GM21717 (cell line): ENCODE data around the gene NEK6.

Experiments used
- ATAC-seq: cut with Tn5 transposase; IDR thresholded peaks from one replicate; pipeline ENCODE4 v1.9.1; 2021; ENCODE audit warnings: mild to moderate bottlenecking, moderate library complexity; ENCODE audit not compliant: unreplicated experiment

NEK6 gene

GRCh38 chr9:124293718-124294506, 36.2 kb downstream of the NEK6 start:
- ATAC-seq, result no peak

GRCh38 chr9:124295159-124295794, 37.5 kb downstream of the NEK6 start:
- no peak for ATAC-seq

GRCh38 chr9:124296094-124296493, 38.3 kb downstream of the NEK6 start:
- no peak for ATAC-seq

GRCh38 chr9:124296796-124297550, 39.2 kb downstream of the NEK6 start:
- no peak for ATAC-seq

GRCh38 chr9:124297551-124297901, 39.8 kb downstream of the NEK6 start:
- no peak for ATAC-seq

GRCh38 chr9:124297915-124298645, 40.3 kb downstream of the NEK6 start:
- no peak for ATAC-seq

- ATAC-seq, result no peak
Observed at GRCh38 chr9:124298646-124299235, 41.0 kb downstream of the NEK6 start.

- no peak for ATAC-seq
Observed at GRCh38 chr9:124299515-124300090, 41.9 kb downstream of the NEK6 start.

GRCh38 chr9:124300312-124300711, 42.6 kb downstream of the NEK6 start:
- no peak for ATAC-seq

- ATAC-seq, result no peak
Observed at GRCh38 chr9:124302921-124303320, 45.2 kb downstream of the NEK6 start.

- no peak for ATAC-seq
Observed at GRCh38 chr9:124303762-124304161, 46.0 kb downstream of the NEK6 start.

GRCh38 chr9:124304285-124304684, 46.5 kb downstream of the NEK6 start:
- ATAC-seq, result no peak

GRCh38 chr9:124306098-124306735, 48.5 kb downstream of the NEK6 start:
- no peak for ATAC-seq

GRCh38 chr9:124307379-124308030, 49.8 kb downstream of the NEK6 start:
- no peak for ATAC-seq

GRCh38 chr9:124308606-124309491, 51.1 kb downstream of the NEK6 start:
- no peak for ATAC-seq

GRCh38 chr9:124309667-124310084, 51.9 kb downstream of the NEK6 start:
- no peak for ATAC-seq

GRCh38 chr9:124311283-124311682, 53.5 kb downstream of the NEK6 start:
- no peak for ATAC-seq
